GM23338 (cell line): ENCODE data around the gene COL4A5. TPM values are rescaled to one million over a fixed set of nuclear protein-coding genes. Genes with fewer than 3 reads are reported as not detected.

Source experiments
- ATAC-seq: fragments of 200-7000 bp; cut with Tn5 transposase; 3 replicates; pipeline ENCODE4 v1.9.1; 2020
- DNase-seq: peaks from one replicate; pipeline ENCODE4 v3.0.0-alpha.2; 2015; ENCODE audit warnings: low spot score
- H2AFZ ChIP-seq: fragments of 200-600 bp; sonication (generic); 2 replicates; pipeline ENCODE4 v1.8.0; 2016; ENCODE audit warnings: antibody characterized with exemption, mild to moderate bottlenecking, moderate library complexity
- H3F3A ChIP-seq: fragments of 200-600 bp; sonication (generic); replicated peaks from 2 replicates; pipeline ENCODE4 v1.8.0; 2017; ENCODE audit warnings: antibody characterized with exemption, mixed run types, low read depth
- H3K27ac ChIP-seq: fragments of 200-600 bp; sonication (generic); 2 replicates; pipeline ENCODE4 v1.6.1; 2016; ENCODE audit warnings: low read depth
- H3K27me3 ChIP-seq: fragments of 200-600 bp; sonication (generic); 2 replicates; pipeline ENCODE4 v1.8.0; 2016; ENCODE audit warnings: mild to moderate bottlenecking, mixed run types, moderate library complexity; ENCODE audit not compliant: insufficient read depth
- H3K36me3 ChIP-seq: fragments of 200-600 bp; sonication (generic); 2 replicates; pipeline ENCODE4 v1.8.0; 2016; ENCODE audit warnings: mild to moderate bottlenecking; ENCODE audit not compliant: insufficient read depth
- H3K4me1 ChIP-seq: fragments of 200-600 bp; sonication (generic); 2 replicates; pipeline ENCODE4 v1.8.0; 2016; ENCODE audit warnings: mild to moderate bottlenecking, moderate library complexity; ENCODE audit not compliant: insufficient read depth
- H3K4me2 ChIP-seq: fragments of 200-600 bp; sonication (generic); 2 replicates; pipeline ENCODE4 v1.7.1; 2017; ENCODE audit warnings: mixed run types
- H3K4me3 ChIP-seq: fragments of 200-600 bp; sonication (generic); 2 replicates; pipeline ENCODE4 v1.6.1; 2016; ENCODE audit warnings: mixed run types
- H3K79me2 ChIP-seq: fragments of 200-600 bp; sonication (generic); replicated peaks from 2 replicates; pipeline ENCODE4 v1.8.0; 2017; ENCODE audit warnings: mild to moderate bottlenecking; ENCODE audit not compliant: insufficient read depth
- H3K9me2 ChIP-seq: fragments of 200-600 bp; sonication (generic); 2 replicates; pipeline ENCODE4 v1.8.0; 2017; ENCODE audit not compliant: insufficient read depth
- H4K20me1 ChIP-seq: fragments of 200-600 bp; sonication (generic); replicated peaks from 2 replicates; pipeline ENCODE4 v1.8.0; 2017; ENCODE audit warnings: mild to moderate bottlenecking; ENCODE audit not compliant: insufficient read depth
- H3K27ac Mint-ChIP-seq: 2 replicates; pipeline ENCODE4 v1.8.0; 2020; ENCODE audit warnings: inconsistent platforms, mild to moderate bottlenecking, moderate library complexity, mixed read lengths
- H3K27me3 Mint-ChIP-seq: 3 replicates; pipeline ENCODE4 v1.8.0; 2022; ENCODE audit warnings: low read depth, mild to moderate bottlenecking, moderate library complexity, mixed read lengths, inconsistent platforms; ENCODE audit not compliant: insufficient read depth, poor library complexity
- H3K36me3 Mint-ChIP-seq: 3 replicates; pipeline ENCODE4 v1.8.0; 2021; ENCODE audit warnings: low read depth, mild to moderate bottlenecking, inconsistent platforms, moderate library complexity, mixed read lengths
- H3K4me1 Mint-ChIP-seq: 3 replicates; pipeline ENCODE4 v1.8.0; 2020; ENCODE audit warnings: mild to moderate bottlenecking, inconsistent platforms, mixed read lengths
- H3K4me3 Mint-ChIP-seq: 3 replicates; pipeline ENCODE4 v1.8.0; 2021; ENCODE audit warnings: moderate library complexity, mild to moderate bottlenecking, inconsistent platforms, mixed read lengths
- H3K9me3 Mint-ChIP-seq: 3 replicates; pipeline ENCODE4 v1.8.0; 2020; ENCODE audit warnings: moderate library complexity, mild to moderate bottlenecking, inconsistent platforms, mixed read lengths
- CREB1 ChIP-seq: fragments of 250-450 bp; sonication (Bioruptor Pico); IDR thresholded peaks from 2 replicates; pipeline ENCODE4 v1.5.0; 2020; ENCODE audit warnings: low read depth, mild to moderate bottlenecking, moderate library complexity
- CTCF ChIP-seq, 2 experiments: fragments of 200-600 bp in 1 of 2; sonication (generic) in 1 of 2; conservative IDR thresholded peaks; 2 replicates each; pipeline versions ENCODE4 v1.5.1 to v1.6.1; 2016 to 2017; ENCODE audit warnings: antibody characterized with exemption in 2 of 2, low read depth in 2 of 2, mild to moderate bottlenecking in 2 of 2, moderate library complexity in 1 of 2
- ETS1 ChIP-seq: IDR thresholded peaks from 2 replicates; pipeline ENCODE4 v1.6.1; 2016; ENCODE audit warnings: antibody characterized with exemption
- EZH2 ChIP-seq: fragments of 200-600 bp; sonication (generic); IDR thresholded peaks from one replicate; pipeline ENCODE4 v1.8.0; 2017; ENCODE audit warnings: antibody characterized with exemption, mild to moderate bottlenecking, low read depth; ENCODE audit not compliant: unreplicated experiment
- JUNB ChIP-seq: IDR thresholded peaks from one replicate; pipeline ENCODE4 v1.6.1; 2016; ENCODE audit warnings: antibody characterized with exemption; ENCODE audit not compliant: unreplicated experiment
- NANOG ChIP-seq: IDR thresholded peaks from 2 replicates; pipeline ENCODE4 v1.6.1; 2016; ENCODE audit warnings: antibody characterized with exemption, borderline replicate concordance
- STAT1 ChIP-seq: IDR thresholded peaks from one replicate; pipeline ENCODE4 v1.6.1; 2016; ENCODE audit warnings: antibody characterized with exemption; ENCODE audit not compliant: unreplicated experiment
- ZNF114 ChIP-seq: fragments of 250-450 bp; sonication (Bioruptor Pico); IDR thresholded peaks from 2 replicates; pipeline ENCODE4 v1.5.0; 2020; ENCODE audit warnings: mild to moderate bottlenecking, moderate library complexity
- ZNF331 ChIP-seq: fragments of 250-450 bp; sonication (Bioruptor Pico); IDR thresholded peaks from 2 replicates; pipeline ENCODE4 v1.5.0; 2020; ENCODE audit warnings: low read depth, mild to moderate bottlenecking, moderate library complexity
- polyA plus RNA-seq: library from polyadenylated mRNA; unstranded; fragments of >200 nt; fragmentation: Nextera tagmentation; extraction: Ambion mirVana; gene quantifications from 2 replicates; pipeline ENCODE4 v1.2.1, GENCODE V29; 2016
- total RNA-seq: library from RNA; depleted of rRNA; stranded (reverse); fragments of >200 nt; shearing (Covaris generic); gene quantifications from 2 replicates; pipeline ENCODE4 v1.2.3, GENCODE V29; 2014
- TF ChIP-seq, protein P1 (sequence below): fragments of 250-450 bp; sonication (Bioruptor Pico); IDR thresholded peaks from 2 replicates; pipeline ENCODE4 v1.5.0; 2020; ENCODE audit warnings: mild to moderate bottlenecking, moderate library complexity
- TF ChIP-seq, protein P2 (sequence below): IDR thresholded peaks from one replicate; pipeline ENCODE4 v1.6.1; 2018; ENCODE audit warnings: antibody characterized with exemption; ENCODE audit not compliant: unreplicated experiment

The COL4A5 gene
- total and polyA plus RNA-seq, 2 experiments from 2014 or later, result 15.5 to 48.1 TPM

GRCh38 chrX:108396188-108396891, 43.3 kb upstream of the COL4A5 start:
- H3K4me3 ChIP-seq, result no peak overlapping the region
- peaks cover 29% of the 10 kb centered on the region for H3K4me1 ChIP-seq
- Mint-ChIP-seq H3K27me3 (peaks cover 2% of the 10 kb centered on the region), H3K4me1 (peaks cover 35% of the 10 kb centered on the region), H3K9me3 (peaks cover 7% of the 10 kb centered on the region; the same call in 2 of the 3 replicates), H3K36me3 (peaks cover 7% of the 10 kb centered on the region; the same call in 2 of the 3 replicates), H3K4me3 (peak overlapping the region; percentile 54), H3K27ac (peak overlapping the region; percentile 83)
- H3K36me3 ChIP-seq, result no peaks in the 10 kb centered on the region
- no peaks in the 10 kb centered on the region for H3K79me2 ChIP-seq
- H4K20me1 ChIP-seq, result no peaks in the 10 kb centered on the region
- no peak for TF ChIP-seq ETS1
- TF ChIP-seq NANOG, result no peak
- TF ChIP-seq EZH2, result no peak
- TF ChIP-seq ZNF331, result no peak
- TF ChIP-seq CREB1 (CRISPR knock-in tag), result no peak
- TF ChIP-seq JUNB, result no peak
- no peak for TF ChIP-seq CTCF (conservative IDR thresholded peaks at IDR 0.05; ENCODE audit: low read depth in 2 of 2)
- TF ChIP-seq, protein P1, sequence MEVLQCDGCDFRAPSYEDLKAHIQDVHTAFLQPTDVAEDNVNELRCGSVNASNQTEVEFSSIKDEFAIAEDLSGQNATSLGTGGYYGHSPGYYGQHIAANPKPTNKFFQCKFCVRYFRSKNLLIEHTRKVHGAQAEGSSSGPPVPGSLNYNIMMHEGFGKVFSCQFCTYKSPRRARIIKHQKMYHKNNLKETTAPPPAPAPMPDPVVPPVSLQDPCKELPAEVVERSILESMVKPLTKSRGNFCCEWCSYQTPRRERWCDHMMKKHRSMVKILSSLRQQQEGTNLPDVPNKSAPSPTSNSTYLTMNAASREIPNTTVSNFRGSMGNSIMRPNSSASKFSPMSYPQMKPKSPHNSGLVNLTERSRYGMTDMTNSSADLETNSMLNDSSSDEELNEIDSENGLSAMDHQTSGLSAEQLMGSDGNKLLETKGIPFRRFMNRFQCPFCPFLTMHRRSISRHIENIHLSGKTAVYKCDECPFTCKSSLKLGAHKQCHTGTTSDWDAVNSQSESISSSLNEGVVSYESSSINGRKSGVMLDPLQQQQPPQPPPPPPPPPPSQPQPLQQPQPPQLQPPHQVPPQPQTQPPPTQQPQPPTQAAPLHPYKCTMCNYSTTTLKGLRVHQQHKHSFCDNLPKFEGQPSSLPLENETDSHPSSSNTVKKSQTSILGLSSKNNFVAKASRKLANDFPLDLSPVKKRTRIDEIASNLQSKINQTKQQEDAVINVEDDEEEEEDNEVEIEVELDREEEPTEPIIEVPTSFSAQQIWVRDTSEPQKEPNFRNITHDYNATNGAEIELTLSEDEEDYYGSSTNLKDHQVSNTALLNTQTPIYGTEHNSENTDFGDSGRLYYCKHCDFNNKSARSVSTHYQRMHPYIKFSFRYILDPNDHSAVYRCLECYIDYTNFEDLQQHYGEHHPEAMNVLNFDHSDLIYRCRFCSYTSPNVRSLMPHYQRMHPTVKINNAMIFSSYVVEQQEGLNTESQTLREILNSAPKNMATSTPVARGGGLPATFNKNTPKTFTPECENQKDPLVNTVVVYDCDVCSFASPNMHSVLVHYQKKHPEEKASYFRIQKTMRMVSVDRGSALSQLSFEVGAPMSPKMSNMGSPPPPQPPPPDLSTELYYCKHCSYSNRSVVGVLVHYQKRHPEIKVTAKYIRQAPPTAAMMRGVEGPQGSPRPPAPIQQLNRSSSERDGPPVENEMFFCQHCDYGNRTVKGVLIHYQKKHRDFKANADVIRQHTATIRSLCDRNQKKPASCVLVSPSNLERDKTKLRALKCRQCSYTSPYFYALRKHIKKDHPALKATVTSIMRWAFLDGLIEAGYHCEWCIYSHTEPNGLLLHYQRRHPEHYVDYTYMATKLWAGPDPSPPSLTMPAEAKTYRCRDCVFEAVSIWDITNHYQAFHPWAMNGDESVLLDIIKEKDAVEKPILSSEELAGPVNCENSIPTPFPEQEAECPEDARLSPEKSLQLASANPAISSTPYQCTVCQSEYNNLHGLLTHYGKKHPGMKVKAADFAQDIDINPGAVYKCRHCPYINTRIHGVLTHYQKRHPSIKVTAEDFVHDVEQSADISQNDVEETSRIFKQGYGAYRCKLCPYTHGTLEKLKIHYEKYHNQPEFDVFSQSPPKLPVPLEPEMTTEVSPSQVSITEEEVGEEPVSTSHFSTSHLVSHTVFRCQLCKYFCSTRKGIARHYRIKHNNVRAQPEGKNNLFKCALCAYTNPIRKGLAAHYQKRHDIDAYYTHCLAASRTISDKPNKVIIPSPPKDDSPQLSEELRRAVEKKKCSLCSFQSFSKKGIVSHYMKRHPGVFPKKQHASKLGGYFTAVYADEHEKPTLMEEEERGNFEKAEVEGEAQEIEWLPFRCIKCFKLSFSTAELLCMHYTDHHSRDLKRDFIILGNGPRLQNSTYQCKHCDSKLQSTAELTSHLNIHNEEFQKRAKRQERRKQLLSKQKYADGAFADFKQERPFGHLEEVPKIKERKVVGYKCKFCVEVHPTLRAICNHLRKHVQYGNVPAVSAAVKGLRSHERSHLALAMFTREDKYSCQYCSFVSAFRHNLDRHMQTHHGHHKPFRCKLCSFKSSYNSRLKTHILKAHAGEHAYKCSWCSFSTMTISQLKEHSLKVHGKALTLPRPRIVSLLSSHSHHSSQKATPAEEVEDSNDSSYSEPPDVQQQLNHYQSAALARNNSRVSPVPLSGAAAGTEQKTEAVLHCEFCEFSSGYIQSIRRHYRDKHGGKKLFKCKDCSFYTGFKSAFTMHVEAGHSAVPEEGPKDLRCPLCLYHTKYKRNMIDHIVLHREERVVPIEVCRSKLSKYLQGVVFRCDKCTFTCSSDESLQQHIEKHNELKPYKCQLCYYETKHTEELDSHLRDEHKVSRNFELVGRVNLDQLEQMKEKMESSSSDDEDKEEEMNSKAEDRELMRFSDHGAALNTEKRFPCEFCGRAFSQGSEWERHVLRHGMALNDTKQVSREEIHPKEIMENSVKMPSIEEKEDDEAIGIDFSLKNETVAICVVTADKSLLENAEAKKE, result no peak
- TF ChIP-seq STAT1, result no peak
- TF ChIP-seq, protein P2, sequence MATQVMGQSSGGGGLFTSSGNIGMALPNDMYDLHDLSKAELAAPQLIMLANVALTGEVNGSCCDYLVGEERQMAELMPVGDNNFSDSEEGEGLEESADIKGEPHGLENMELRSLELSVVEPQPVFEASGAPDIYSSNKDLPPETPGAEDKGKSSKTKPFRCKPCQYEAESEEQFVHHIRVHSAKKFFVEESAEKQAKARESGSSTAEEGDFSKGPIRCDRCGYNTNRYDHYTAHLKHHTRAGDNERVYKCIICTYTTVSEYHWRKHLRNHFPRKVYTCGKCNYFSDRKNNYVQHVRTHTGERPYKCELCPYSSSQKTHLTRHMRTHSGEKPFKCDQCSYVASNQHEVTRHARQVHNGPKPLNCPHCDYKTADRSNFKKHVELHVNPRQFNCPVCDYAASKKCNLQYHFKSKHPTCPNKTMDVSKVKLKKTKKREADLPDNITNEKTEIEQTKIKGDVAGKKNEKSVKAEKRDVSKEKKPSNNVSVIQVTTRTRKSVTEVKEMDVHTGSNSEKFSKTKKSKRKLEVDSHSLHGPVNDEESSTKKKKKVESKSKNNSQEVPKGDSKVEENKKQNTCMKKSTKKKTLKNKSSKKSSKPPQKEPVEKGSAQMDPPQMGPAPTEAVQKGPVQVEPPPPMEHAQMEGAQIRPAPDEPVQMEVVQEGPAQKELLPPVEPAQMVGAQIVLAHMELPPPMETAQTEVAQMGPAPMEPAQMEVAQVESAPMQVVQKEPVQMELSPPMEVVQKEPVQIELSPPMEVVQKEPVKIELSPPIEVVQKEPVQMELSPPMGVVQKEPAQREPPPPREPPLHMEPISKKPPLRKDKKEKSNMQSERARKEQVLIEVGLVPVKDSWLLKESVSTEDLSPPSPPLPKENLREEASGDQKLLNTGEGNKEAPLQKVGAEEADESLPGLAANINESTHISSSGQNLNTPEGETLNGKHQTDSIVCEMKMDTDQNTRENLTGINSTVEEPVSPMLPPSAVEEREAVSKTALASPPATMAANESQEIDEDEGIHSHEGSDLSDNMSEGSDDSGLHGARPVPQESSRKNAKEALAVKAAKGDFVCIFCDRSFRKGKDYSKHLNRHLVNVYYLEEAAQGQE, result no peak
- no peak for TF ChIP-seq ZNF114 (CRISPR knock-in tag)
- no peaks in the 10 kb centered on the region for H3F3A ChIP-seq
- no peaks in the 10 kb centered on the region for H3K27me3 ChIP-seq
- no peak overlapping the region for H2AFZ ChIP-seq
- ATAC-seq (peak; percentile 90), DNase-seq (peak; percentile 58)
- H3K4me2 ChIP-seq, result peak overlapping the region; percentile 53
- peak overlapping the region; percentile 48; the same call in 1 of the 2 replicates for H3K27ac ChIP-seq
- no peaks in the 10 kb centered on the region for H3K9me2 ChIP-seq
